MM.1S (cell line): ENCODE data around the gene HMG20A.

Source experiments
- EZH2 ChIP-seq: fragments of 300-600 bp; sonication (generic); optimal IDR thresholded peaks from 2 replicates; pipeline ENCODE3; 2017; ENCODE audit warnings: low read depth, mild to moderate bottlenecking, antibody characterized with exemption, low read length, mixed read lengths
- EZH2phosphoT487 ChIP-seq: fragments of 300-600 bp; sonication (generic); IDR thresholded peaks from 2 replicates; pipeline ENCODE4 v1.6.1; 2018; ENCODE audit warnings: antibody characterized with exemption, low read length
- TF ChIP-seq, protein P1 (sequence below): fragments of 300-600 bp; sonication (generic); IDR thresholded peaks from 2 replicates; pipeline ENCODE4 v1.5.1; 2016; ENCODE audit warnings: antibody characterized with exemption, low read length, mixed read lengths

DNA sequence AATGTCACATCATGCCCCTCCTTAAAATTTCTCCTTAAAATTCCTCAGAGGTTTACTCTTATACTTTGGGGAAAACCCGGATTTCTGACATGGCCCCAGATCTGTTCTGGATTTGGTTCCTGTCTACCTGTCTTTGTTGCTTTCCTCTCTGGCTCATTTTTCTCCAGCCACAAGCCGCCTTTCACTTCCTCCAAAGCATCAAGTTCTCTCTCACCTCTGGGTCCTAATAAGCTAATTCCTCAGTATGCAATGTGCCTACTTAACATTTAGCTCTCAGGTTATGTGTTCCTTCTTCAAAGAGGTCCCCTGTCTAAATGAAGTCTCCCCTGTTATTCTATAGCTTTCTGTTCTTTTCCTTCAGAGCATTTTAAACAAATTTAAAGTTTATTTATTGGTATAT, 16.1 kb downstream of the HMG20A start:
- TF ChIP-seq, protein P1, sequence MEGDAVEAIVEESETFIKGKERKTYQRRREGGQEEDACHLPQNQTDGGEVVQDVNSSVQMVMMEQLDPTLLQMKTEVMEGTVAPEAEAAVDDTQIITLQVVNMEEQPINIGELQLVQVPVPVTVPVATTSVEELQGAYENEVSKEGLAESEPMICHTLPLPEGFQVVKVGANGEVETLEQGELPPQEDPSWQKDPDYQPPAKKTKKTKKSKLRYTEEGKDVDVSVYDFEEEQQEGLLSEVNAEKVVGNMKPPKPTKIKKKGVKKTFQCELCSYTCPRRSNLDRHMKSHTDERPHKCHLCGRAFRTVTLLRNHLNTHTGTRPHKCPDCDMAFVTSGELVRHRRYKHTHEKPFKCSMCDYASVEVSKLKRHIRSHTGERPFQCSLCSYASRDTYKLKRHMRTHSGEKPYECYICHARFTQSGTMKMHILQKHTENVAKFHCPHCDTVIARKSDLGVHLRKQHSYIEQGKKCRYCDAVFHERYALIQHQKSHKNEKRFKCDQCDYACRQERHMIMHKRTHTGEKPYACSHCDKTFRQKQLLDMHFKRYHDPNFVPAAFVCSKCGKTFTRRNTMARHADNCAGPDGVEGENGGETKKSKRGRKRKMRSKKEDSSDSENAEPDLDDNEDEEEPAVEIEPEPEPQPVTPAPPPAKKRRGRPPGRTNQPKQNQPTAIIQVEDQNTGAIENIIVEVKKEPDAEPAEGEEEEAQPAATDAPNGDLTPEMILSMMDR, result no peak
- TF ChIP-seq EZH2, result no peak
- no peak for TF ChIP-seq EZH2phosphoT487
